Dermis lymphatic vessel endothelial cell (primary cell): ENCODE results near the gene ERBB2. TPM values are rescaled to one million over a fixed set of nuclear protein-coding genes. Genes with fewer than 3 reads are reported as not detected.

Experiments
- total RNA-seq: library from RNA; depleted of rRNA; stranded (reverse); fragments of >200 nt; gene quantifications from 2 replicates; pipeline ENCODE4 v1.2.1, GENCODE V29; 2014

ERBB2 gene
- 0.76 and 1.0 TPM in 2 replicates for total RNA-seq

DNA sequence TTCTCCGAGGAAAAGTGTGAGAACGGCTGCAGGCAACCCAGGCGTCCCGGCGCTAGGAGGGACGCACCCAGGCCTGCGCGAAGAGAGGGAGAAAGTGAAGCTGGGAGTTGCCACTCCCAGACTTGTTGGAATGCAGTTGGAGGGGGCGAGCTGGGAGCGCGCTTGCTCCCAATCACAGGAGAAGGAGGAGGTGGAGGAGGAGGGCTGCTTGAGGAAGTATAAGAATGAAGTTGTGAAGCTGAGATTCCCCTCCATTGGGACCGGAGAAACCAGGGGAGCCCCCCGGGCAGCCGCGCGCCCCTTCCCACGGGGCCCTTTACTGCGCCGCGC, at the start of gene ERBB2:
TSS of gene ERBB2 (plus strand) at position 247 of the 330 bp plus-strand sequence. CDS start 175 bp downstream, outside the sequence.

DNA sequence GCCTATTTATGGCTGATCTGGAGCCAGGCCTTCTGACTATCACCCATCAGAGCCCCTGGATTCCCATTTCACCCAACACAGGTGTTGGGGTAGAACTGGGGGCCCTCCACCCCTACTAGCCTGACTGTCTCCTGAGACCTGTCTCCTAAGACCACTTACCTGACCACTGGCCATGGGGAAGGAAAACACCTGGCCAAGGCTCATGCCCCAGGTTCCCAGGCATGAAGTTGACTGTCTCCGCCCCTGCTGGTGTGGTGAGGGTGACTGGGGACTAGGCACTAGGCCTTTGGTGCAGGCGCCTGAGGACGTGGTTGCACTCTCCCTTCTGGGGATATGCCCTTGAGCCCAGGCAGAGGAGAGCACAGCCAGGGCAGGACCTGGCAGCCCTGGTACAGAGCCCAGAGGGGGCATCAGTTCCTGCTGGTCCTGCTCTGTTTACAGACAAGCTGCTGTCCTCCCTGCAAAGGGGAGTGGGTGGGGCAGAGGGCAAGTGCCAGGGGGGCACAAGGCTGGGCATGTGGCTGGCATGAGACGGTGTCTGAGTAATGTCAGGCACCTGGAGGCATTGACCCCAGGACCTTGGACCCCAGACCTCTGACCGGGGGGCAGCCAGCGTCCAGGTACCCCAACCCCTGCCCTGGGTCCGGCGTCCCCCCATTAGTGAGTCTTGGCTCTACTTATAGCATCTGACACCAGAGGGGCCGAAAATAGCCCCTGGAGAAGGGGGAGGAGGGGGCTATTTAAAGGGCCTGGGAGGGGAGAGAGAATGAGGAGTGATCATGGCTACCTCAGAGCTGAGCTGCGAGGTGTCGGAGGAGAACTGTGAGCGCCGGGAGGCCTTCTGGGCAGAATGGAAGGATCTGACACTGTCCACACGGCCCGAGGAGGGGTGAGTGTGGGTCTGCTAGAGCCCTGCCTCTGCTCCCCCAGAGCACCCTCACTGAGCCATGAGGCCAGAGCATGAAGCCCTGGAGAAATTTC, 35.0 kb upstream of the ERBB2 start, which contains the start of gene TCAP:
TSS of gene TCAP (plus strand) at position 769 of the 981 bp plus-strand sequence. CDS start at position 780, 11 bp downstream.

GRCh38 chr17:39667945-39668924, 31.6 kb upstream of the ERBB2 start, which contains the start of gene PNMT:
TSS of gene PNMT (plus strand) at chr17:39668453. CDS start at chr17:39668476, 23 bp downstream.

GRCh38 chr17:39687546-39688474, 12.1 kb upstream of the ERBB2 start, which contains the start of gene PGAP3:
TSS of gene PGAP3 (minus strand) at chr17:39688057. CDS start at chr17:39688014, 43 bp downstream.

DNA sequence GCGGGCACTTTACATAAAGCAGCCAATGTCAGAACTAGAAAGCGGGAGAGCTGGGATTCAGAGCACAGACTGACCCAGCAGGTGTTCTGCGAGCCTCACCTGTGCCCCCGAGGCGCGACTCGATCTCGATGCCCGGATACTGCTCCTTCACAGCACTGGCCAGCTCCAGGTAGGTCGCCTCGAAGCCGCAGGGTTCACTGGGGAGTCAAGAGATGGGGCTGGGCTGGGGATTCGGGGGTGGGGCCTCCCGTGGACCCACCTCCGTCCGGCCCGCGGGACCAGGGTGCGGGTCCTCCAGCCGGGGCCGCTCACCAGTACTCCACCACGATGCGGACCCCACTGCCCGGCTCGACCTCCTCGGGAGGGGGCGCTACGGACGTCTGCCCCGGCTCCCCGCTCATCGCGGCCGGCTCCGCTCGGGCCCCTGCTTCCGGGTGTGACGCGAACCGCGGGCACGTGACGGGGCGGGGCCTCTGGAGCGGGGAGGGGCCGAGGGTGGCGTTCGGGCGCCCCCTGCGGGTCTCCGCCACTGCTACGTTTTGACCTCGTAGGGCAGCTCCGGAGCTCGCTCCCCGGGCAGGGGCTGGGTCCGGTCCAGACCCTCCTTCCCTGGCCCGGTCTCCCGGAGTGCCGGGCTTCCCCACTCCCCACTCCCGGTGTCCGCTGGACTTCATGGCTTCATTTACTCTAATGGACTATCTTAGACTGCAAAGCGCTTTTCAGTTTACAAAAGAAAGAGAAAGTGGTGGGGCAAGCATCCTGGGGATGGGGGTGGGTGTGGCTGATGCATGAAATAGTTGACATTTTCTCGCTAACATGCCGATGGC, 30.4 kb downstream of the ERBB2 start, which contains the start of gene MIEN1:
TSS of gene MIEN1 (minus strand) at position 438 of the 827 bp plus-strand sequence. CDS start at position 401, 37 bp downstream.

DNA sequence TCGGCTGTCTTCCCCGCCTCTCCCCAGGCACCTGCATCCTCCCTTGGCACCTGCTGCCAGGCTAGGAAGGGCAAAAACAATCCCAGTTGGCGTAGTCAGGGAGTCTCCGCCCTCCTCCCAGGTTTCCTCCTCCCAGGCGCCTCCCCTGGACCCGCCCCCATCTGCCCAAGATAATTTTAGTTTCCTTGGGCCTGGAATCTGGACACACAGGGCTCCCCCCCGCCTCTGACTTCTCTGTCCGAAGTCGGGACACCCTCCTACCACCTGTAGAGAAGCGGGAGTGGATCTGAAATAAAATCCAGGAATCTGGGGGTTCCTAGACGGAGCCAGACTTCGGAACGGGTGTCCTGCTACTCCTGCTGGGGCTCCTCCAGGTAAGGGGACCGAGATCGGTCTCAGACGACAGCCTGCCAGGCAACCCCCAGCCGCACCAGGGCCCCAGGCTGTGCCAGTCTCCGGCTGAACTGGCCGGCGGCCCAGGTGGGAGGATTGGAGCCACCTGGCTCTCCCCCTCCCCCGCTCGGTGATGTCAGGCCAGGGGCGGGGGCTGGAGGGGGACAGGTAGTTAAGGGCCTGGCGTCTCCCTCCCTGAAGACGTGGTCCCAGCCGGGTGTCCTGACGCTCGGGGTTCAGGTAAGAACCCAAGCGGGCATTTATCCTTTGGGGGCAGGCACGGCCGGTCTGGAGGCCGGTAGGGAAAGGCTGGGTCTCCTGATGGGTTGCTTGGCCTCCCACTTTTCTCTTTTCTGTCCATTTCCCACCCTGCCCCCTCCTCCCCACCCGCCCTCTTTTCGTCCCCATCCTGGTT, 38.1 kb downstream of the ERBB2 start, which contains the start of gene GRB7:
TSS of gene GRB7 (plus strand) at position 179 of the 808 bp plus-strand sequence. CDS start 4,364 bp downstream, outside the sequence.

Other genes with a start within 250 kb of the ERBB2 start
- gene MED1, start 248.8 kb upstream of the ERBB2 start, total RNA-seq, result 19.2 and 25.6 TPM in 2 replicates
- 19.0 and 19.5 TPM in 2 replicates for gene CDK12, start 238.6 kb upstream of the ERBB2 start, total RNA-seq
- not detected in 2 replicates for gene NEUROD2, start 92.1 kb upstream of the ERBB2 start, total RNA-seq
- gene PPP1R1B, start 73.1 kb upstream of the ERBB2 start, total RNA-seq, result not detected in 2 replicates
- 47.0 and 50.5 TPM in 2 replicates for gene STARD3, start 62.9 kb upstream of the ERBB2 start, total RNA-seq
- gene TCAP, start 34.7 kb upstream of the ERBB2 start, total RNA-seq, result 0.60 and 0.65 TPM in 2 replicates
- 1.2 and 1.6 TPM in 2 replicates for gene PNMT, start 31.6 kb upstream of the ERBB2 start, total RNA-seq
- gene PGAP3, start 12.0 kb upstream of the ERBB2 start, total RNA-seq, result 4.2 and 4.7 TPM in 2 replicates
- 18.0 and 20.5 TPM in 2 replicates for gene MIEN1, start 30.5 kb downstream of the ERBB2 start, total RNA-seq
- gene GRB7, start 37.9 kb downstream of the ERBB2 start, total RNA-seq, result under 0.01 and 0.09 TPM in 2 replicates
- gene IKZF3, start 164.2 kb downstream of the ERBB2 start, total RNA-seq, result not detected in 2 replicates
- not detected in 2 replicates for gene ZPBP2, start 168.1 kb downstream of the ERBB2 start, total RNA-seq
- gene GSDMB, start 218.6 kb downstream of the ERBB2 start, total RNA-seq, result 1.4 and 2.3 TPM in 2 replicates
- 35.9 and 41.8 TPM in 2 replicates for gene ORMDL3, start 227.5 kb downstream of the ERBB2 start, total RNA-seq
- not detected in 2 replicates for gene LRRC3C, start 227.7 kb downstream of the ERBB2 start, total RNA-seq